GM04503 (cell line): ENCODE data around the gene FHIT.
"Not testable (repeated sequence)": the region's sequence is repeated elsewhere in the genome, so short reads cannot be mapped to it uniquely, and the experiment has no call there.

Experiments
- DNase-seq: peaks from one replicate; pipeline ENCODE4 v3.0.0-alpha.2; 2012; ENCODE audit warnings: low read depth

The FHIT gene

GRCh38 chr3:60989626-60990441 is 261.4 kb downstream of the FHIT start:
- DNase-seq: no peak

GRCh38 chr3:60987191-60987590 is 264.1 kb downstream of the FHIT start:
- not testable (repeated sequence) for DNase-seq

DNA sequence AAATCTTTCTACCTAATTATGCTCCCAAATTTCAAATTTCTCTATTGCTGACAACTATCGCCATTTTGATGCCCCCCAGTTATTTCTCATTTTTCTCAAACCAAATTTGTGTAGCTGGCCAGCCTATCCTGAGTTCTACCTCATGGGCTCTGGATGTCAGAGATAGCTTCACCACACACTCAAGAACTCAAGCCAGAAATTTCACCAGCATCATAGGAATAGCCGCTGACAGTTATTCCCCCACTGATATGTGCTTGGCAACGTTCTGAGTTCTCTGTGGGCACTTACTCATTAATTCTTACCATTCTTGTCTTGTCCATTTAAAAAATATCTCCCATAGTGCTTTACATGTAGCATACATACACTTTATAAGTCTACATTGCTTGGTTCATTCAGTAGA is 264.7 kb downstream of the FHIT start:
- no peak for DNase-seq

GRCh38 chr3:60983906-60984305 is 267.3 kb downstream of the FHIT start:
- no peak for DNase-seq

- no peak for DNase-seq
Observed at GRCh38 chr3:60980342-60980692, 270.9 kb downstream of the FHIT start.

- peak; percentile 2 for DNase-seq
Observed at GRCh38 chr3:60979461-60980341, 271.6 kb downstream of the FHIT start.

DNA sequence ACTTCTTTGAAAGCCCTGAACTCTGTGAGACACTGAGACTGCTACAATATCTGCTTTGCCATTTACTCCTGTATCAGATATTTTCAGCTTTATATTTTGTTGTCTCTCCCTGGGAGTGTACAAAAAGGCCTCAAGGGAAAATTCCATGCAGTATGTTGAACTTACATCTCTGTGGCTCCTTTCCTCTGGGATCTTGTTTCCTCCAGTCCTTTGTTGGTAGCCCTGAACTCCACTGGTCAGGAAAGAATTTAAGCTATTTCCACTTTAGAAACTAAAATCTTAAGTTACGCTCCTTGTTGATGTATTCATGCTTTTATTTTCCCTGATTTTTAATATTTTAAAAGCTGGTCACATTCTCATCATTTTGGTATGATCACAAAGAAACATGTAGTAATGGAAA is 277.9 kb downstream of the FHIT start:
- DNase-seq: no peak

GRCh38 chr3:60972599-60972998 is 278.7 kb downstream of the FHIT start:
- DNase-seq: no peak

GRCh38 chr3:60970850-60971249 is 280.4 kb downstream of the FHIT start:
- DNase-seq: no peak

DNA sequence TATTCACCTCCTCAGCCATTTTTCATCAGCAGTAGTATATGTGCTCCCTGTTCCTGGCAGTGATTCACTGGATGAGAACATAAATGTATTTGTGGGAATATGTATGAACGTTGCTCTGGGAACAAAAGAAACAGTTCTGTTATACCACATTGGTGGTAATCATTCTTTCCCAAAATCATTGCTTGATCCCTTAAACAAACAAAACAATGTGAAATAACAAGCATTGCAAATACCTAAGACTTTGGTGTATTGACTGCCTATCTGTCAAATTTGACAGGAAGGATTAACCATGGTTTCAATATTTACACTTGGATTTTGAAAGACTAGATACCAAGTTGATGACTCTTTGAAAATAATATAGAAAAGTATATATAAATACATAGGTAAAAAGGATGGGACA is 284.1 kb downstream of the FHIT start:
- DNase-seq: no peak

DNA sequence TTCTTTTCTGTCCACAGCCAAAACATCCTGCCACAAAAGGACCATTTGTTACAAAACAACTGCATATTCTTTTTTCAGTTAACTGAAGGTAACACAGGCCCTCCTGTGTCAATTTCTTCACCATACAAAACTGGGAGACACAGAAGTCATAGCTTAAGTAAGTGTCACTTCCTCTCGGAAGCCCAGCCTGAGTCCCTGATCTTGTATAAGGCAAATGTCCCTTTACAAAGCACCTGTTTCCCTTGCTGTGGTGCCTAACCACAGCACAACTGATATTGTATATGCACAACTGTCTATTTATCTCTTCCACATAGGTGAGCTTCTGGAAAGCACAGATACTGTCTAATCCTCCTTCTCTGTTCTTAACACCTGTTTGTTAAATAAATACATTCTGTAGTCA is 293.7 kb downstream of the FHIT start:
- DNase-seq: no peak

DNA sequence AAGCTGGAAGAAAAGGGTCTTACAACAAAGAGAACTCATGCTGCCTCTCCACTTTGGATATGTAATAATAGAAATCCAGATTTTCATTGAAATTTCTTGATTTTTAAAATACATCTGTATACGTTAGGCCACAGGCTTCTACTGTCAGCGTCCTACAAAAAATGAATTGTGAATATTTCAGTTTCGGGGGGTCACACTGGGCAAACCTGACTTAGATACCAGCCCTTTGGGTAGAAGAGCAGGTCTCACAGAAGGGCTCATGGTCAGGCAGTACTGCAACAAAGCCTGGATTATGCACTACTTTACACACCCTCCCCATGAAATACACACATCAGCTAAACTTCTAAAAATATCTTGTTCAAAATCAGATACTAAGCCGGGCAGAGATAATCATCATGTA is 294.5 kb downstream of the FHIT start:
- DNase-seq: no peak

DNA sequence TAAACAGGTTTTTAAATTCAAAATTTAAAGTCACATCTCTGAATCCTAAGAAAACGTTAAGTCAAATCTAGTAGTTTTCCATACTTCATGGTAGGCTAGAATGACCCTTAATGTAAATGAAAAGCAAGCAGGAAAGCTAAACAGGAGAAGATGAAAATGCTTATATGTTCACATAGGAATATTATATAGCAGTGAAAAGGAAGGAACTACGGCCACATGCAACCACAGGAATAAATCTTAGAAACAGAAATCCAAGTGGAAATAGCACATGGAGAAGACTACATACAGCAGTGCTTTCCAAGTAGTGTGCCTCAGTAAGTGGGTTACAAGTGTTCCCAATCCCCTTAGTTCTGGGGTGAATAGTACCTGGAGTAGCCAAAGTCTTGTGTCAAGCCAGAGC is 296.2 kb downstream of the FHIT start:
- DNase-seq: no peak

DNA sequence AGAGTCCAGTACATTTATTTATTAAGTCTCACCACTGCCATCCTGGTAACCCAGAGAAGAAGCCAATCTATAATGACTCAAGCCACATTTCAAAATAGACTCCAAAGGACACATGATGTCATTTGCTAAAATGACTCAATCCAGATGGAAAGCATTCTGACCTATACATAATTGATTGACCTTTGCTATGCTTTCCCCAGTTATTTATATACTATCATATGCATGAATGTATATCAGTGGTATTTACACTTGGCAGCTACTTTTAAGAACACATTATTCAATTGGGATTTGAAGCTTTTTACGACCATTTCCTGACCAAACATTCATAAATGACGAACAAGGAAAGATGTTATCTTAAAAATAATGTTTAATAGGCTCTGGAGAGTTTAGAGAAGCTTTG is 297.2 kb downstream of the FHIT start:
- peak; percentile 36 for DNase-seq

DNA sequence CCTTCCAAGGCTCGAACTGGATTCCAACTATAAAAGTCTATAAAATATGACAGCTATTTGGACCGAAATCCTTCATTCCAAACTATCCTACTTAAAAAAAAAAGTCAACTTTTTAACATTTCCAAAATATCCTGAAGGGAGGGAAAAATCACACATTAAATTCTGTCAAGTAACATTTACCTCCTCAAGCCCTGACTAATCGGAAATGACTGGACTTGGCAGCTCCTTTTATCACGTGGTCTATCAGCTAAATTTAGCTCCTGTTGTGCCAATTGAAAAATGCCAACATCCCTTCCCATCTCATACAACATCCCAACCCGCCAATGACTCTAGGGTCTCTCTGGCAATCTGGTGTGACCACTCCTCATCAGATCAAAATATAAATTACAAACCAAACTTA is 297.9 kb downstream of the FHIT start:
- DNase-seq: no peak

GRCh38 chr3:60952055-60952454 is 299.2 kb downstream of the FHIT start:
- DNase-seq: no peak

GRCh38 chr3:60949146-60949545 is 302.1 kb downstream of the FHIT start:
- DNase-seq: no peak

DNA sequence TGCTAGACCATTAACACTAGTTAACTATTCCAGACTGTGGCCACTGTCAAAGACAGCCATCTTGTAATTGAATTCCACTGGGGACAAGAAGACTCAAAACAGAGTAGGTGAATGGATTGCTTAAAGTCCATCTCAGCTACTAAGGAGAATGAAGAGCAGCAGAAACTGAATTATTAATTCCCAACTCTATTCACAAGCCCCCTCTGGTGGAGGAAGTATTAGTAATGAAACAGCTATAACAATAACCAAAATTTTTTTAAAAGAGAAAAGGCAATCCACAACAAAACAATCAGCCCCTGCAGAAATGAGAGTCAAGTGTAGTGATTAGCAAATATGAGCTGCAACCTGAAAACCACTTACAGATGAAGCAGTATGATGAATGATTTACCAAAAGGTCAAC is 302.8 kb downstream of the FHIT start:
- no peak for DNase-seq

DNA sequence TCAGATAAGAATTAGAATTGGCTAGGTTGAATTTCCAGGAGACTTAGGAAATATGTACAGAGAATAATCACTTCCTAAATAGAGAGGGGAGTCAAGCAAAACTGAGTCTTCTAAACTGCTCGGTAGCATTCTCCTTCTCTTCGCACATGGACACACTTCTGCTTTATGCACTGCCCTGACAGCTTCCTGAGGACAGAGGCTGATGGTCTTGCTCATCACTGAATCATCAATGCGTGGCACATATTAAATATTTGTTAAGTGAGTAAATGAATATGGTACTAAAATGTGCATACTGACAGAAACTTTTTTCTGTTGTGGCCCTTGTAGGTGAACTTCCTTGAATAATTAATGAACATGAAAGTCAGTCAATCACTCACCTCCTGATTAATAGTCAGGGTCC is 315.5 kb downstream of the FHIT start:
- DNase-seq: peak; percentile 19

DNA sequence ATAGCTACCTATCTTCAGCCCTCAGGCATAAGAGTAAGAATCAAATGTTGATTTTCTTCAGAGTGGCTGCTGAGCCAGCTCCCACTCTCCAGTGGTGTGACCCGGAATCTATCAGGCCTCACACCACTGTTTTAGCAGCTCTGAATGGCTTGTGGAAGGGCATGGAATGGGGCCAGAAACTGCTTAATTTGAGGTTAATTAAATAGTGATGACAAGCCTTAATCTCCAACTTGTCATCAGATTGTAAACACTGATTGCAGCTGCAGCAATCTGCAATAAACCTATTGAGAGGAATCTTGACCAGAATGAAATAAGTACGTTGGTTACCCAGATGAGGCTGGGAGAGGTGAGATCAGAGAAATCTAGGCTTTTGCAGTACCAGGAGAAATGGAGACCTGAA is 317.4 kb downstream of the FHIT start:
- no peak for DNase-seq

- DNase-seq: no peak
Observed at GRCh38 chr3:60932643-60933042, 318.6 kb downstream of the FHIT start.

- DNase-seq: no peak
Observed at GRCh38 chr3:60932170-60932569, 319.1 kb downstream of the FHIT start.

DNA sequence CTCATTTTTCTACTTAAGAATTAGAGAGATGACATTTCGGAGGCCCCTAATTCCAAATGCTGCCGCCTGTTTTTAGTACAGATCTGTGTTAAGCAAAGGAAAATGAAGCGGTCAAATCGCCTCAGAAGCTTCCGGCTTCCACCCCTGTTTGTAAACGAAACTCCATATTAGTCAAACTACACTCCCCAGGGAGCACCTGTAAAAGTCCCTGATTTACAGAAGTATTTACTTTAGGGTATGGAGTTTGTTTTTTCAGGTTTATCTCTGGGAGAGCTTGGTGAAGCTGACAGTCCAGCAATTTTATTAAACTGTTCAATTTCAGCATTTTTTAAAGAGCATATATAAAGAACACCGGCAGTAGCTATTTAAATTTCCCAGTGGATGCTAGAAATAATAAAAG is 319.8 kb downstream of the FHIT start:
- no peak for DNase-seq
